HG03439 (cell line): ENCODE data around the gene PCBP3.
"Not testable (repeated sequence)": the region's sequence is repeated elsewhere in the genome, so short reads cannot be mapped to it uniquely, and the experiment has no call there.

Experiments used
- ATAC-seq: cut with Tn5 transposase; IDR thresholded peaks from one replicate; pipeline ENCODE4 v1.9.1; 2021; ENCODE audit warnings: mild to moderate bottlenecking, moderate library complexity; ENCODE audit not compliant: unreplicated experiment

Gene PCBP3

DNA sequence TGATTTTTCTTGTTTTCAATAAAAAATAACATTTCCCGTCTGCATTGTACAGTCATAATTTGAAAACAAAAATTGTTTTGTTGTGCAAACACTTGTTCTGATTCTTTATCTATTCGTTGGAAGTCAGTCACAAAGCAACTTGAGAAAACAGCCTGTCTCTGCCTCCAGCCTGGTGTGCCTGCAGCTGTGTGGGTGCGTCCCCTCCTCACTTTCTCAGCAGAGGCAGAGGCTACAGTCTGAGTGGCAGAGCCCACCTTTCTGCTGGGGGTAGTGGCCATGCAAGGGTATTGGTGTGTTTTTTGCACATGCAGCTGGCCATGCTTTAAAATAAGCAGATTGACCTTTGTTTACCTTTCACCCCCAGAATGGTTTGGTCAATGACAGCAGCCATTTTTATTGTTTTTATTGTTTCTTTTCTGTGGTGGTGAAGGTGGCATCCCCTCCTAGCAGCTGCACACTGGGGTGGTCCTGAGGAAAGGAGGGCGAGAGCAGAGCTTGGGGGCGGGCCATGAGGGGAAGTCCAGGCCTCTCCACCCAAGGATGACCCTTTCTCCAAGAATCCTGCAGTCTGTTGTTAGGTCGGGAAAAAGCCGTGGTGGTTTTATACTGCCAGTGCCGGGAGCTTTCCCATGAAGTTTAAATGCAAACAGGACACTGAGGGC, 159.6 kb downstream of the PCBP3 start:
- no peak for ATAC-seq

DNA sequence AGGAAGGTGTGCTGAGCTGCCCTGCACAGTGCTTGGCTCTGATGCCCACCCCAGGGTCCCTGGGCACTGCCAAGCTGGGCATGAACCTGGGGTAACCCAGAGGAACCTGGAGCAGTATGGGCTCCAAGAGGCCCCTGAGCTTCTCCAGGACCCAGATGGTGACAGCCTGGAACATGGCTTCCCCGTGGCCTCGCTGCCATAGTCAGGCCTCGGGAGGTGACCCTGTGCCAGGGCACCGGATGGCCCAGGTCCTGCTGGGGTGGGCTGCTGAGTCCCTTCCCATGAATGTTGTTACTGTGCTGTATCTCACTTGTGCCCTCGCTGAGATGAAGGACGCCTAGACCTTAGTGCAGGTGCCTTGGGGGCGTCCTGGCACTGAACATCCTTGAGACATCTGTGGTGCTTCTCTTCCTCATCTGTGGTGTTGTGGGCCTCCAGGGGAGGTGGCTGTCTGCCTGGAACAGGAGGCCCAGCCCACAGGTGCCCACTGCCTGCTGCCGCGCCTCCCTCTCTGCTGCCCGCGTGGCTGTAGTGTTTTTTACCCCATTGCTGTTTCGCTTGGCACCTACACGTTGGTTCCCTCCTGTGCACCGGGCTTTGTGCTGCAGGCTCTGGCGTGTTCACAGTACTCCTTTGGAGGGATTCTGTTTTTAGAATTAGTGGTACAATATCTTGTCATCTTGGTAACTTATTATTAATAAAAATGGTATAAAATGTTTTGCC, 160.3 kb downstream of the PCBP3 start:
- ATAC-seq: no peak

DNA sequence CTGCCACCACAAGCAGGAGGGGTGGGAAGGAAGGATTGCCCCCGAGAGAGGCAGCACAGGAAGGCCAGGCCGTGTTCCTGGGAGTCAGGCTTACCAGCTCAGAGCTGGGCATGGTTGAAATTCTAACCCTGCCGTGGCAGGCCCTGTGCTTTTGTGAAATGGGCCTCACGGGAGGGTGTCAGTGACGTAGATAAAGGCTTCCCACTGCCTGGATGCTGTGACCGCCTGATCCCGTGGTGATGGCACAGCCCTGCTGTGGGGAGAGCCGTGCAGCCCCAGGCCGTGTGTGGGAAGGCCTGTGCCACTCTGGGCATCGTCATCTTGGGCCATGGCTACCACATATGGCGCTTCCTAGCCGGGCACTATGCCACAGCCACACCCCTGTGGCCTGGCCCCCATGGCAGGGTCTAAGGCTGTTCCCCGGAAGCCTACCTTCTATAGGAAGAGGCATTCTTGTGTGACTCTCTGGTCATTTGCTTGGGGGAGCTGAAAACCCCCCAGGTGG, 161.3 kb downstream of the PCBP3 start:
- no peak for ATAC-seq

DNA sequence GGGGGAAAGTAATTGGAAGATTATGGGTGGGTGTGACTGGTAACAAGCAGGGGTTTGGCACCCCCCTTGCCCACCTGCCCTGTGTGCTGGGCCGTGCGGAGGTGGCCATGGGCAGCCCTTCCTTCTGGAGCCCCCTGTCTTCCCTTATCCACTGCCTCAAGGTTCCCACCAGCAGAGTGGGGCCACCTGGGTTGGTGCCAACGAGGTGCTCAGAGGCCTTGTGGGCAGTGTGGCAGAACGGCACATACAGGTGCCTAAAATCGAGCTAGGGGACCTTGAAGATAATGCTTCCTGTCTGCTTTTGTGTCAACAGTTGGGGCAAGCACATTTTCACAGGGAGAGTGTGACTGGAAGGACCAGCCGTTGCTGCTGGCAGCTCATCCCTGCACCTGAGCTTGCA, 161.8 kb downstream of the PCBP3 start:
- ATAC-seq: no peak

DNA sequence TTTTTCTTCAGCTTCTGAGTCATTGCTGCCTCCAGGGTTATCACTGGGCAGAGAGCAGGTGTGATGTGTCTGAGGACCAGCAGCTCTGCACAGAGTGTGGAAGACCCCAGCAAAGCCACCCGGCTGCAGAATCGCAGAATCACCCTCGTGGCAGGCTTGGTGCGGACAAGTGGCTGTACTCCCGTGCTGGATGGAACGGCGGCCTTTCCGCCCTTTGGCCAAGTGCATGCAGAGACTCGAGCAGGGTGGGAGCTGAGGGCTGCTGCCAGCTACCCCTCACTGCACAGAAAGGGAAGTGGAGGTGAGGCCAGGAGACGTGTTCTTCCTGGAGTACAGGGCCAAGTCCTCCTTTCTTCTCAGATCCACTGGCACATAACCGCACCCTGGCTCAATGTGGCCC, 162.5 kb downstream of the PCBP3 start:
- ATAC-seq: no peak

DNA sequence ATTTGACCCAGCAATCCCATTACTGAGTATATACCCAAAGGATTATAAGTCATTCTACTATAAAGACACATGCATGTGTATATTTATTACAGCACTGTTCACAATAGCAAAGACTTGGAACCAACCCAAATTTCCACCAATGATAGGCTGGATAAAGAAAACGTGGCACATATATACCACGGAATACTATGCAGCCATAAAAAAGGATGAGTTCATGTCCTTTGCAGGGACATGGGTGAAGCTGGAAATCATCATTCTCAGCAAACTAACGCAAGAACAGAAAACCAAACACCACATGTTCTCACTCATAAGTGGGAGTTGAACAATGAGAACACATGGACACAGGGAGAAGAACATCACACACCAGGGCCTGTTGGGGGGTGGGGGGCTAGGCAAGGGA, 165.1 kb downstream of the PCBP3 start:
- not testable (repeated sequence) for ATAC-seq

DNA sequence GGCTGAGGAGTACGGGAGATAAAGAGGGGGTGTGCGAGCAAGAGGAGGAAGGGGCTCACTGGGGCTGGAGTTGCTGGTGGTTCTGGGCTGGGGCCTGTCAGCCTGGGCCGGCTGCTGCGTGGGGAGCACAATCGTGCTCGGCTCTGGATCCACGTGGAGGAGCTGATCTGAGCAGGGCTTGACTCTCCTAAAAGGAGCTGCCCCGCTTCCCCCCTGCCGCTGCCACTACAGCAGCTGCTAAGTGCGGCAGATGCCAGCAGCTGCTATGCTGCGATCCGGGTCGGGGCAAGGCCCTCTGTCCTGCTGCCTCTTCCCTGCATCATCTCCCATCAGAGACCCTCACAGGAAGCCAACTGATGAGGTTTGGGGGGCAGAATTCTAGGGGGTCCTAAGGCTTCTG, 165.9 kb downstream of the PCBP3 start:
- ATAC-seq: no peak

DNA sequence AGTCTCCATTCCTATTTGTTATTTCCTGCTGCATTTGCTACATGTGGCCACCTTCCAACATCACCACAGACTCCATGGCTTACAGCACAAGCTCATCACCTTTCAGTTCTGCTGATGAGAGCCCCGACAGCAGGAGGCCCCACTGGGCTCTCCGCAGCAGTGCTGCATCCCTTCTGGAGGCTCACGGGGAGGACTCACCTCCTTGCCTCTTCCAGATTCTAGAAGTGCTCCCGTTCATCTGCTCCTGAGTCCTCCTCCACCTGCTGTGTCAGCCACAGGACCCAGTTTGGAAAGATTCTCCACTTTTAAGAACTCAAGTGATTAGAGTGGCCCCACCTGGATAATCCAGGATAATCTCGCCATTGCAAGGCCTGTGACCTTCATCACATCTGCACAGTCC, 167.6 kb downstream of the PCBP3 start:
- no peak for ATAC-seq

DNA sequence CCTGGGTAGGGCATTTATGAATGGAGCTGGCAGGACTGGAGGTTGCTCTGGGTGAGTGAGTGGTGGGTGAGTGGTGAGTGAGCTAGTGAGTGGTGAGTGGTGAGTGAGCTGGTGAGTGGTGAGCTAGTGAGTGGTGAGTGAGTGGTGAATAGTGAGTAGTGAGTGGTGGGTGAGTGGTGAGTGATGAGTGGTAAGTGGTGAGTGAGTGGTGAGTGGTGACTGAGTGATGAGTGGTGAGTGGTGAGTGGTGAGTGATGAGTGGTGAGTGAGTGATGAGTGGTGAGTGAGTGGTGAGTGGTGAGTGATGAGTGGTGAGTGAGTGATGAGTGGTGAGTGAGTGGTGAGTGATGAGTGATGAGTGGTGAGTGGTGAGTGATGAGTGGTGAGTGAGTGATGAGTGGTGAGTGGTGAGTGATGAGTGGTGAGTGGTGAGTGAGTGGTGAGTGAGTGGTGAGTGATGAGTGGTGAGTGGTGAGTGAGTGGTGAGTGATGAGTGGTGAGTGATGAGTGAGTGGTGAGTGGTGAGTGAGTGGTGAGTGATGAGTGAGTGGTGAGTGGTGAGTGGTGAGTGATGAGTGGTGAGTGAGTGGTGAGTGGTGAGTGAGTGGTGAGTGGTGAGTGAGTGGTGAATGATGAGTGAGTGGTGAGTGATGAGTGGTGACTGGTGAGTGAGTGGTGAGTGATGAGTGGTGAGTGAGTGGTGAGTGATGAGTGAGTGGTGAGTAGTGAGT, 170.8 kb downstream of the PCBP3 start:
- ATAC-seq: not testable (repeated sequence)

DNA sequence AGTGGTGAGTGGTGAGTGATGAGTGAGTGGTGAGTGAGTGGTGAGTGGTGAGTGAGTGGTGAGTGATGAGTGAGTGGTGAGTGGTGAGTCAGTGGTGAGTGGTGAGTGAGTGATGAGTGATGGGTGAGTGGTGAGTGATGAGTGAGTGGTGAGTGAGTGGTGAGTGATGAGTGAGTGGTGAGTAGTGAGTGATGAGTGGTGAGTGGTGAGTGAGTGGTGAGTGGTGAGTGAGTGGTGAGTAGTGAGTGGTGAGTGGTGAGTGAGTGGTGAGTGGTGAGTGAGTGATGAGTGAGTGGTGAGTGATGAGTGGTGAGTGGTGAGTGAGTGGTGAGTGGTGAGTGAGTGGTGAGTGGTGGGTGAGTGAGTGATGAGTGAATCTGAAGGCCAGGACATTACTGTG, 172.3 kb downstream of the PCBP3 start:
- ATAC-seq: not testable (repeated sequence)

DNA sequence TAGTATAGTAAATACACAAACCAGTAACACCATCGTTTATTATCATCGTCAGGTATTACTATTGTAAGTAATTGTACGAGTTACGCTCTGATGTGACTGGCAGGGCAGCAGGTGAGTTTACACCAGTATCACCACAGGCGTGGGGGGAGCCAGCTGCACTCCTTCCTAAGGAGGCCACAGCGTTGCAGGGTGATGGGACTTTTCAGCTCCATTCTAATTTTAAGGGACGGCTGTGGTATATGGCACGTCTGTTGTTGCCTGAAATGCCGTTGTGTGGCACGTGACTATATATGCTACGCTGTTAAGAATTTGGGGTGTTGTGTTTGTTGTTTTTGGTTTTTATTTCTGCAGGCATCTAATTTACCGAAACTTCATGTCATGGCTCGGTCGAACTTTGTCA, 173.3 kb downstream of the PCBP3 start:
- ATAC-seq: no peak

DNA sequence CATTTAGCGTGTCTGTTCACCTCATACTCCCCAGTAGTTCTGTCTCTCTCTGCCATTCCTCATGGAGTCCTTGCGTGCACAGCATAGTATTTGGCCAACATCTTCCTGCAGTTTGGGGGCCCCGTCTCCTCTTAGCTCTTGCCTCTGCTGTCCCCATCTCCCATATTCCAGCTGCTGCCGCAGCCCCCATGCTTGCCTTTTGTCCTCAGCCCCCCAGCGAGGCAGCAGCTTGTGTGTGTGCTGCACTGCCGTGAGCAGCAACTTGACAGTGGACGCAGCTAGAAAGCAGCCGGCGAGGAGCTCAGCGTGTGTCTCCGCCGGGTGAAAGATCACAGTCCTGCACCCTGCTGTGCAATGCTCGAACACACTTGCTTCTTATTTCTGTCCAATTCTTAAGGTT, 173.8 kb downstream of the PCBP3 start:
- ATAC-seq: no peak

DNA sequence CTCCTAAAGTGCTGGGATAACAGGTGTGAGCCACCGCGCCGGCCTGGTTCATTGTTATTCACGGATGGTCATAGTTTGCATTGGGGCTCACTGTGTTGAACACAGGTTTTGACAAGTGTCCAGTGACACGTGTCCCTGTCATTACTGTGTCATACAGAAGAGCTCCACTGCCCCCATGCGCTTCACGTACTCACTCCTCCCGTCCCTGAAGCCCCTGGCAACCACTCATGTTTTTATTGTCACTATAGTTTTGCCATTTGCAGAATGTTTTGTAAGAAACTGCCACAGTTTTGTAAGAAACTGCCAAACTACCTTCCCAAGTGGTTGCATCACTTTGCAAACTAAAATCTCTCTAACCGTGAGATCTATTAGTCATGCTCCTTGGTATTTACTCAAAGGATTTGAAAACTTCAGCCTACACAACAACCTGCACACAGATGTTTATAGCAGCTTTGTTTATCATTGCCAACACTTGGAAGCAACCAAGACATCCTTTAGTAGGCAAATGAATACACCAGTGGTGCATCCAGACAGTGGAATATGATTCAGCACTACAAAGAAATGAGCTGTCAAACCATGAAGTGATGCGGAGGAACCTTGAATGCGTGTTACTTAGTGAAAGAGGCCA, 174.9 kb downstream of the PCBP3 start:
- peak; percentile 39 for ATAC-seq

DNA sequence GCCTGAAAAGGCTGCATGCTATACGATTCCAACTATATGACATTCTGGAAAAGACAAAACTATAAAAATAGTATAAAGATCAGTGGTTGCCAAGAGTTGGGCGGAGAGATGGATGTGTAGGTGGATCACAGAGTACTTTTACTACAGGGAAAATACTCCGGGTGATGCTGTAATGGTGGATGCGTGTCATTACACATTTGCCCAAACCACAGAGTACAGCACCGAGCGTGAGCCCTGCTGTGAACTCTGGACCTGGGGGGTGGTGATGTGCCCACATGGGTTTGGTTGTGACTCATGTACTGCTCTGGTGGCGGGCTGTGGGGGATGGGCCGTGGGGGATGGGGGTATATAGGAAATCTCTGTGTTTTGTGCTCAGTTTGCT, 175.4 kb downstream of the PCBP3 start:
- ATAC-seq: peak; percentile 59

DNA sequence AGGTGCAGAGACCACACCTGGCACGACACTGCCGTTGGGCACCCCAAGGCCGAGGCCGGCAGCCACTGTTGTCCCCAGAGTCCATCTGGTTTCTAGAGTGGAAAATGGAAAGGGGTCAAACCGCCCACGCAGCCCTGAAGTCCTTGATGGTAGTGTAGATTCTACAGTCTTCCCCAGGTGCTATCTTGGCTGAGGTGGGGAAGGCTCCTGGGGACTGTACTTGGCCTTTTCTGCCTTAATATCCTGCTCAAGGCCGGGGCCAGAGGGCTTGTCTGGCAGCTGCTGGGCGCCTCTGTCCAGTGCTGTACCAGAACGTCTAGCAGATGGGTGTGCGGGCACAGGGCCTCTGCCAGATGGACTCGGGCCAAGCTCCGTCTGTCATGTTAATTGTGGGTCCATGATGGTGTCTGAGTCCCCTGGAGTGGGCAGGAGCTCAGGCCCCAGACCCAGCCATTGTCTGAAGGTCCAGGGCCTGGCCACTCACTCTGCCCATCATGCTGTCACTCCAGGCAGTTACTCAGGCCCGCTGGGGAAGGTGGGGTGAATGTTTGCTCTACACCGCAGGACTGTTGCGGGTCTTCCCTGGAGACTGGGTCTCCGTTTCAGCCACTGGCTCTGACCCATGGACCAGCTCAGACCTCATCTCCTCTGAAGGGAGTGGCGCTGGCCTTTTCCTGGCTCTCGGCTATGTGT, 176.1 kb downstream of the PCBP3 start:
- ATAC-seq: no peak

DNA sequence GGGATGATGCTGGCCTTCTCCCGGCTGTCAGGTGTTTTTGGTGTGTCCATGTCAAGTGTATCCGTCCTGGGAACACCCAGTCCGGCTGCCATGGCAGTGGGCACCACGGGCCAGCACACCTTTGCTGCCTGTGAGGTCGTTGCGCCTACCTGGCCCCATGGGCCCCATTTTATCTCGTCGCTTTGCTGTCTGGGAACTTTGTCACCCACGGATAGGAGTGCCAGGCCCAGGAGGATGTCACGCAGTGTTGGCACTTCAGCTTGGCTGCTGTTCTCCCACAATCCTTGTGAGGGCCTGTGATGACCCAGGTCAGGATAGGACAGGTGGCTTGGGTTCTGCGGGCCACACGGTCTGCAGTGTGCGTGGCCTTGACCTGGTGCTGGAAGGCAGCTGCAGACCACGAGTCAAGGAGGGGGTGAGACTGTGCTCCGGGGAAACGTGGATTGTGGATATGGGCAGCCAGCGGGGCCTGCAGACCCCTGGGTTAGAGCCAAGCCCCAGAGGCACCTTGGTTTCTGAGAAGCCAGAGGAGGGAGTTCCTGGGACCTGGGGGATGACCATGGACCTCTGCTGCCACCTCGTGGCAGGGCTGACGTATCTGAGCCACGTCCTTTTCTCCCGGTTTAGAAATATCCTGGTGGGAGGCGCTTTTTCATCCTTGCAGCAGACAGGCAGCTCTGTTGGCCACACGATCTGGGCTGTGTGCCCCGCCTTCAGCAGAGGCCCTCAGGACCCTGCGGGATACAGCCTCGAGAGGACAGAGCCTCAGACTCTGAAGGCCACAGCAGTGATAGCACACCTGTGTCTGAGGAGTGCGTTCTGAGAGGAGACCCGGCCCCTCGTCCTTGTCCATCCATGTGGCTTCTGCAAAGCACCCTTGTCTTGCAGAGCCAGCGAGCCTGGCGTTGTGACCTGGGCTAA, 176.9 kb downstream of the PCBP3 start:
- ATAC-seq: peak; percentile 50

DNA sequence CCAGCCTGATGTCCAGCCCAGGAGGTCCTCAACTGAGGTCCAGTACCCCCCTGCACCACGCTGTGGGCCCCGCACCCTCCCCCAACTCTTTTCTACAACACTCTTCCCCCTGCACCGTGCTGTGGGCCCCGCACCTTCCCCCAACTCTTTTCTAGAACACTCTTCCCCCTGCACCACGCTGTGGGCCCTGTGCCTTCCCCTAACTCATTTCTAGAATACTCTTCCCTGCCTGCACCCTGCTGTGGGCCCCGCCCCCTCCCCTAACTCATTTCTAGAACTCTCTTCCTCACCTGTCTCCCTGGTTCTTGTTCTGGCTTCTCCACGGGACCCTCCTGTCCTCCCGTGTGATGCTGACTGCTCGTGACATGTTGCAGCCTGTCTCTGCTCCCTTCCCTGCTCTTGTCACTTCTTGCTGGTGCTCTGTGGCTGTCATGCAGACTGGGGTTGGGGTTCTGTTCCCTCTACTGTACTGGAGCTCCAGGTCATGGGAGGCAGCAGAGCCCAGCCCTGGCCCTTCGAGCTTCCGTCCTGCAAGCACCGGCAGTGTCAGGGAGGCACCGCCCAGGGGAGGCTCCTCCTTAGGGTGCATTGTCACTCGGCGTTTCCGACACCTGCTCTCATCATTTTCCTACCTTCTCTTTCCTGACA, 177.9 kb downstream of the PCBP3 start:
- no peak for ATAC-seq

DNA sequence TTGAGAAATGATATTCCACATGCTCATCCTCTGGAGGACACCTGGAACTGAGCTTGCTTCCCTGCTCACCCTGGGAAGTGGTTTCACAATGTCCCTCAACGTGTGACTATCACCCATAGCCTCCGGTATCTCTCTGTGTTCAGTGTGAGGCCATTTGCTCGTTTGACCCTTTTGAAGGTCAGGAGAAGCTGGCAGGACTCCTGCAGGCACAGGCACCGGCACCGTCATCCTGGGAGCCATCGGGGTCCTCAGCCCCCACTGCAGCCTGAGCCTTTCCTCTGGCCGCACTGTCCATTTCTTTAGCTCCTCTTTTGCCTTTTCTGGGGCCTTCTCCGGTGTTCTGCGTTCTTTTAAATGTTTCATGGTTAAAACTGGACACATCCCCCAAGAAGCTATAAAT, 178.5 kb downstream of the PCBP3 start:
- no peak for ATAC-seq

DNA sequence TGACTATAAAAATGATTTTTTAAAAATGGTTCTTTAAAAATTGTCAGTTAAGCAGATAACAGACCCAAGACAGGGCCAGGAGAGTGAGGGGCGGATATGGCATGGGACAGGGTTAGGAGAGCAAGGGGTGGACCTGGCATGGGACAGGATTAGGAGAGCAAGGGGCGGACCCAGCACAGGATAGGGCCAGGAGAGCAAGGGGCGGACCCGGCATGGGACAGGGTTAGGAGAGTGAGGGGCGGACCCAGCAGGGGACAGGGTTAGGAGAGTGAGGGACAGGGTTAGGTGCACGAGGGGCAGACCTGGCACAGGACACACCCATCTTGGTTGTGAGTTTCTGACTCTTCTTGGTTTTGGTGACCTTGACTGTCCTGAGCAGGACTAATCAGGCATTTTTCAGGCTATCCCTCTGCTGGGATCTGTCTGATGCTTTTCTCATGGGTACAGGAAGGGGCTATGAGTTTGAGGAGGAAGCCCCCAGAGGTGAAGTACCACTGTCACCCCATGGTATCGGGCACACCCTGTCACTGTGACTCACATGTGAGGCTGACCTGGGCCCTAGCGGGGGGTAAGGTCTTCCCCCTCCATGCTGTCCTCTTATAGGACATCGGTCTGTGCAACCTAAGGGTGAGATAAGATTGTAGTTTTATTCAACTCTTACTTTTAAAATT, 179.0 kb downstream of the PCBP3 start:
- ATAC-seq: no peak
